Lower lobe of right lung (tissue), 2 donors: ENCODE data around the gene CCM2. TPM values are rescaled to one million over a fixed set of nuclear protein-coding genes. Genes with fewer than 3 reads are reported as not detected.

ENCODE experiments used
- ATAC-seq, 2 donors: fragments of 200-7000 bp; cut with Tn5 transposase; one replicate each; pipeline ENCODE4 v1.9.1; 2020 to 2022; ENCODE audit warnings: mild to moderate bottlenecking in 2 of 2, moderate library complexity in 2 of 2
- DNase-seq: peaks from one replicate; pipeline ENCODE4 v3.0.0-alpha.2; 2020
- H3K27ac ChIP-seq: fragments of 200-600 bp; one replicate; pipeline ENCODE4 v1.8.0; 2022
- H3K27me3 ChIP-seq: fragments of 200-600 bp; one replicate; pipeline ENCODE4 v1.8.0; 2022; ENCODE audit warnings: low read depth
- H3K36me3 ChIP-seq: fragments of 200-600 bp; one replicate; pipeline ENCODE4 v1.8.0; 2022; ENCODE audit warnings: mild to moderate bottlenecking
- H3K4me1 ChIP-seq: fragments of 200-600 bp; one replicate; pipeline ENCODE4 v1.8.0; 2022
- H3K4me3 ChIP-seq: fragments of 200-600 bp; one replicate; pipeline ENCODE4 v1.8.0; 2022; ENCODE audit warnings: mild to moderate bottlenecking
- H3K9me3 ChIP-seq: fragments of 200-600 bp; one replicate; pipeline ENCODE4 v1.8.0; 2022
- intact Hi-C: fragments of 100-400 bp; cut with DNase I; formaldehyde crosslinking; loops from one replicate; pipeline ENCODE4 v1.11.0; 2022
- total RNA-seq: library from RNA; stranded (reverse); fragmentation: NEBNext Ultra II Directional; extraction: Animal tissue kit (Norgen Biotek cat#: 25700); gene quantifications from one replicate; pipeline ENCODE4 v1.2.1, GENCODE V29; 2021
- TF ChIP-seq, protein P1 (sequence below): fragments of 200-600 bp; IDR thresholded peaks from one replicate; pipeline ENCODE4 v1.8.0; 2022; ENCODE audit warnings: antibody characterized with exemption, mild to moderate bottlenecking
- donor health status: DM: no; HTN: yes; CAD: no; lungs with severe emphysema.

The CCM2 gene
- total RNA-seq, 1 donor from 2014 or later: 45.7 TPM

GRCh38 chr7:45116048-45116447 is 116.0 kb downstream of the CCM2 start:
- no peaks in the 10 kb centered on the region for H3K27me3 ChIP-seq
- no peaks in the 10 kb centered on the region for H3K9me3 ChIP-seq
- intact Hi-C loops: no loop called here
- no peak overlapping the region for H3K4me3 ChIP-seq
- TF ChIP-seq, protein P1, sequence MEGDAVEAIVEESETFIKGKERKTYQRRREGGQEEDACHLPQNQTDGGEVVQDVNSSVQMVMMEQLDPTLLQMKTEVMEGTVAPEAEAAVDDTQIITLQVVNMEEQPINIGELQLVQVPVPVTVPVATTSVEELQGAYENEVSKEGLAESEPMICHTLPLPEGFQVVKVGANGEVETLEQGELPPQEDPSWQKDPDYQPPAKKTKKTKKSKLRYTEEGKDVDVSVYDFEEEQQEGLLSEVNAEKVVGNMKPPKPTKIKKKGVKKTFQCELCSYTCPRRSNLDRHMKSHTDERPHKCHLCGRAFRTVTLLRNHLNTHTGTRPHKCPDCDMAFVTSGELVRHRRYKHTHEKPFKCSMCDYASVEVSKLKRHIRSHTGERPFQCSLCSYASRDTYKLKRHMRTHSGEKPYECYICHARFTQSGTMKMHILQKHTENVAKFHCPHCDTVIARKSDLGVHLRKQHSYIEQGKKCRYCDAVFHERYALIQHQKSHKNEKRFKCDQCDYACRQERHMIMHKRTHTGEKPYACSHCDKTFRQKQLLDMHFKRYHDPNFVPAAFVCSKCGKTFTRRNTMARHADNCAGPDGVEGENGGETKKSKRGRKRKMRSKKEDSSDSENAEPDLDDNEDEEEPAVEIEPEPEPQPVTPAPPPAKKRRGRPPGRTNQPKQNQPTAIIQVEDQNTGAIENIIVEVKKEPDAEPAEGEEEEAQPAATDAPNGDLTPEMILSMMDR: no peak
- DNase-seq: no peak
- H3K4me1 ChIP-seq: peaks cover 8% of the 10 kb centered on the region
- no peak for ATAC-seq
- H3K27ac ChIP-seq: no peak overlapping the region
- no peaks in the 10 kb centered on the region for H3K36me3 ChIP-seq

DNA sequence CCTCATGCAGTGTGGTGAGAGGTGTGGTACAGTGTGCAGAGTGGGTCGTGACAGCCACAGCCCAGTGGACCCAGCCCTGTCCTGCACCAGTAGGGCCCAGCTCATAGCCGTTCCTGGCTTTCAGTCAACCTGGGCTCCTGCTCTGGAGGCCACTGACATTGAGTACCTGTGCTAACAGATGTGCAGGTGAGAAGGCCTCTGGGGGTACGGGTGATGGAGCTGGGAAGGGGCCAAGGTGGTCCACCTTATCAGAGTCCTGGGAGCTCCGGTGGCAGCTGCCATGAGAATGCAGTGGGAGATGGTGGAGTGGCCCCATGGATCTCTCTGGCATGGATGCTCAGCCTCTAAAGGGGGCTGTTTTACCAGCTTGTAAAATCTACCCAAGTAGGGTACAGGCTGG is 117.6 kb downstream of the CCM2 start:
- intact Hi-C loops: no loop called here

GRCh38 chr7:45118292-45118691 is 118.3 kb downstream of the CCM2 start:
- H3K27me3 ChIP-seq: no peaks in the 10 kb centered on the region
- DNase-seq (no peak), ATAC-seq (no peak)
- no peaks in the 10 kb centered on the region for H3K9me3 ChIP-seq
- H3K36me3 ChIP-seq: no peaks in the 10 kb centered on the region
- TF ChIP-seq, protein P1: no peak
- H3K4me1 ChIP-seq: no peaks in the 10 kb centered on the region
- H3K27ac ChIP-seq: no peak overlapping the region
- intact Hi-C loops: no loop called here
- no peak overlapping the region for H3K4me3 ChIP-seq

More for the DNA sequence above, 117.6 kb downstream of the CCM2 start:
- Histone ChIP-seq H3K27ac (no peak overlapping the region), H3K27me3 (no peaks in the 10 kb centered on the region), H3K36me3 (no peaks in the 10 kb centered on the region), H3K4me3 (no peak overlapping the region), H3K4me1 (peaks cover 2% of the 10 kb centered on the region), H3K9me3 (no peaks in the 10 kb centered on the region)
- TF ChIP-seq, protein P1: no peak
- DNase-seq (no peak), ATAC-seq (no peak)

- Histone ChIP-seq H3K9me3 (no peaks in the 10 kb centered on the region), H3K36me3 (no peaks in the 10 kb centered on the region), H3K27me3 (no peaks in the 10 kb centered on the region), H3K4me3 (no peak overlapping the region), H3K4me1 (no peaks in the 10 kb centered on the region), H3K27ac (no peak overlapping the region)
- no peak for ATAC-seq
- intact Hi-C loops: no loop called here
- TF ChIP-seq, protein P1: no peak
- DNase-seq: no peak
Observed at GRCh38 chr7:45118889-45119331, 118.9 kb downstream of the CCM2 start.

GRCh38 chr7:45119550-45119949 is 119.5 kb downstream of the CCM2 start:
- Histone ChIP-seq H3K27ac (no peak overlapping the region), H3K9me3 (no peaks in the 10 kb centered on the region), H3K4me1 (no peaks in the 10 kb centered on the region), H3K4me3 (no peak overlapping the region), H3K27me3 (no peaks in the 10 kb centered on the region), H3K36me3 (no peaks in the 10 kb centered on the region)
- TF ChIP-seq, protein P1: no peak
- DNase-seq: no peak
- ATAC-seq: no peak
- intact Hi-C loops: no loop called here
